ENCODE data around the gene TNNI2. TPM values are rescaled to one million over a fixed set of nuclear protein-coding genes. Genes with fewer than 3 reads are reported as not detected.

TNNI2 gene
- 526 TPM for total RNA-seq

GRCh38 chr11:1838426-1839144 is at the start of gene TNNI2:
Gene TNNI2, plus strand, starts transcription at chr11:1838981. Its CDS starts 716 bp downstream, at chr11:1839697.

GRCh38 chr11:1834779-1835670 is 3.8 kb upstream of the TNNI2 start, which contains the start of gene SYT8:
Gene SYT8, plus strand, starts transcription at chr11:1834990. Its CDS starts 116 bp downstream, at chr11:1835106.

GRCh38 chr11:1852877-1853276 is 14.1 kb downstream of the TNNI2 start, which contains the start of gene LSP1:
Gene LSP1, plus strand, starts transcription at chr11:1853084. Its CDS starts 61 bp downstream, at chr11:1853145.

Small RNA genes within 50 kb of the gene (small RNA-seq; reads per million reads assigned to genes)
- gene AC051649.1 (ENCODE audit: low replicate concordance): not detected
- gene MIR4298 (ENCODE audit: low replicate concordance): not detected

Other genes starting within 250 kb of the TNNI2 start
- not detected for gene KRTAP5-2, start 240.7 kb upstream of the TNNI2 start, total RNA-seq
- gene KRTAP5-3, start 230.5 kb upstream of the TNNI2 start, total RNA-seq: not detected
- not detected for gene KRTAP5-4, start 216.8 kb upstream of the TNNI2 start, total RNA-seq
- gene KRTAP5-5, start 209.2 kb upstream of the TNNI2 start, total RNA-seq: not detected
- gene KRTAP5-6, start 141.8 kb upstream of the TNNI2 start, total RNA-seq: not detected
- gene IFITM10, start 88.4 kb upstream of the TNNI2 start, total RNA-seq: 0.35 TPM
- gene CTSD, start 75.1 kb upstream of the TNNI2 start, total RNA-seq: 236 TPM
- gene SYT8, start 4.0 kb upstream of the TNNI2 start, total RNA-seq: 0.82 TPM
- 23.6 TPM for gene LSP1, start 14.1 kb downstream of the TNNI2 start, total RNA-seq
- 1.3 TPM for gene PRR33, start 52.9 kb downstream of the TNNI2 start, total RNA-seq
- gene TNNT3, start 80.7 kb downstream of the TNNI2 start, total RNA-seq: 410 TPM
- gene MRPL23, start 108.4 kb downstream of the TNNI2 start, total RNA-seq: 34.4 TPM
- 6,968 TPM for gene H19, start 158.9 kb downstream of the TNNI2 start, total RNA-seq

Measured in metanephros (tissue), 2 donors.